ENCODE measurements around the gene CPZ.

CPZ gene

DNA sequence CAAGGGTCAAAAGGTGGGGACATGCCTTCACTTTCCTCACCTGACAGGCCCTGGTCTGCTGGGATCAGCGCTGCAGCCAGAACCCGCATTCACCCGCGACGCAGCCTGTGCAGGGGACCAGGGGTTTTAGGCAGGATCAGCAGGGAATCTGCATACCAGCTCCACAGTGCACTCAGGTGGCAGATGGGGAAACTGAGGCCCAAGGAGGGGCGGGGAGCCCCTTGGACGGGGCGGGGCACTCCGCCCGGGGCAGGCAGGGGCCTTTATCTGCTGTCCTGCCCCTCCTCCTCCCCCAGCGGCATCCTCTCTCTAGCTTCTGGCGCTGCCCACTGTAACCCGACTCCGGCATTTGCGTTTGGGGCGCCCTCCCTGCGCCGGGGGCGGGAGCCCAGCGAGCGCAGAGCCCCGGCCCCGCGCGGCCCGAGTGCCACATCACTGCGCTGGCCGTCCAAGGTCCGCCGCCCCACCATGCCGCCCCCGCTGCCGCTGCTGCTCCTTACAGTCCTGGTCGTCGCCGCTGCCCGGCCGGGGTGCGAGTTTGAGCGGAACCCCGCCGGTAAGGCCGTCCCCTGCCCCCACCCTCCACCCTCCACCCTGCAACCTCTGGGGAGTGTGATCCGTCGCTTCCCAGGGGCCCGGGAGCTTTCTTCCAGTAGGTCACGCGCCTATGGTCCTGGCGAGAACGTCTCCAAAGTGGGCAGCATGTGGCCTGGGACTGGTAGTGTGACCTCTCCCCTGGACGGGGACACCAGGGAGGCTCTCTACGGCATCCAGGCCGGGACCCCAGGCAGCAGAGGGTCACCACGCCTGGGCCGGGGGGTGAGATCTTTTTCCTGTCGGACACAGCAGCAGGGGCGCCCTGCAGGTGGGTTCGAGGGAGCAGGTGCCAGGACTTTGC is at the start of gene CPZ:
Gene CPZ, plus strand, starts transcription at position 400 of the 898 bp plus-strand sequence. Its CDS starts 69 bp downstream, at position 469.
- no peak for DNase-seq (ENCODE audit: low spot score)

- DNase-seq (ENCODE audit: low spot score), result no peak
Observed at GRCh38 chr4:8542776-8543525, 49.6 kb upstream of the CPZ start.

DNA sequence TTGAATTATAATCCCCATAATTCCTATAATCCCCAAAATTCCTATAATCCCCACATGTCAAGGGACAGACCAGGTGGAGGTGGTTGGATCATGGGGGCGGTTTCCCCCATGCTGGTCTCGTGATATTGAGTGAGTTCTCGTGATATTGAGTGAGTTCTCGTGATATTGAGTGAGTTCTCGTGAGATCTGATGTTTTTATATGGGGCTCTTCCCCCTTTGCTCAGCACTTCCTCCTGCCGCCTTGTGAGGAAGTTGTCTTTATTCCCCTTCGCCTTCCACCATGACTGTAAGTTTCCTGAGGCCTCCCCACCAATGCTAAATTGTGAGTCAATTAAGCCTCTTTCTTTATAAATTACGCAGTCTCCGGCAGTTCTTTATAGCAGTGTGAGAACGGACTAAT is 48.9 kb upstream of the CPZ start:
- no peak for DNase-seq (ENCODE audit: low spot score)

DNA sequence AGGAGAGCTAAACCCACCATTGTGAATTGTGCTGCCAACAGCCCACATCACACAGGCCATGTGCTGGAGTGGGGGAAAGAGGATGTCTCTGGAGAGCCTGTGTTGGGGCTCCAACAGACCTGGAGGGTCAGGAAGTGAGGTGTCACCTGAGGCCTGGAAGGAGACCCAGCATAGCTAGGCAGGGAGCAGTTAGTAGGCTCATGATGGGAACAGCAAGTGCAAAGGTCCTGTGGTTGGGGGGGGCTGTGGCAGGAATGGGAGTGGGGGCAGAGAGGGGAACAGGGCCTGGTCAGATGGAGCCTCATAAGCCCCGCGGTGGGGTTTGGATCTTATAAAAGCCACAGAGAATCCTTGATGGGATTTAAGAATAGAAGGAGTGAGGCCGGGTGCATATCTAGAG is 48.3 kb upstream of the CPZ start:
- DNase-seq (ENCODE audit: low spot score), result no peak

GRCh38 chr4:8544741-8545438 is 47.7 kb upstream of the CPZ start:
- no peak for DNase-seq (ENCODE audit: low spot score)

GRCh38 chr4:8545439-8545765 is 47.2 kb upstream of the CPZ start:
- DNase-seq (ENCODE audit: low spot score), result no peak

- no peak for DNase-seq (ENCODE audit: low spot score)
Observed at GRCh38 chr4:8546766-8547107, 45.8 kb upstream of the CPZ start.

DNA sequence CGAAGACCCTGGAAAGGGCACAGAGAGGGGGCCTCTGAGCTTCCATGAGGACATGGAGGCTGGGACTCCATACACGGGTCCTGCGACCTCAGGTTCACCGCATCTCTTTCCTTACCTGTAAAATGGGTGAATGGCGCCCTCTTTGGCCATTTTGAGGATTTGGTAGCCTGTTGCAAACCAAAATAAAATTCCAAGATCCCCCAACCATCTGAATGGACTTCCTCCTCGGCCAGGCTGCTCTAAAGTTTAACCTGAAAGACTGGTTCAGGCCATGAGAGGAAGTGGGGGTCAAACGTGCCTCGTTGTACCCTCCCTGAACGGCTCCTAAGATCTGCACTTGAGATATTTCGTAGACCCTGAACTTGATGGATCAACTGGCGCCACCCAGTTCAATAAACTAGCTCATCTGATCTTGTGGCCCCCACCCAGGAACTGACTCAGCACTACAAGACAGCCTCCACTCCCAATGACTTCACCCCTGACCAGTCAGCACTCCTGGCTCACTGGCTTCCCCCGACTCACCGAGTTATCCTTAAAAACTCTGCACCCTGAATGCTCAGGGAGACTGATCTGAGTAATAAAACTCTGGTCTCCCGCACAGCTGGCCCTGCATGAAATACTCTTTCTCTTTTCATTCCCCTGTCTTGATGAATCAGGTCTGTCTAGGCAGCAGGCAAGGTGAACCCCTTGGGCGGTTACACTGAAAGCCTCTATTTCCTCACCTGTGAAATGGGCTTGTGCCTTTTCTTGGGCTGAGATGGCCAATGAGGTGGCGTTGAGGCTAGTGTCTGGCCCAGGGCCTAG is 45.3 kb upstream of the CPZ start:
- DNase-seq (ENCODE audit: low spot score), result peak; percentile 23

DNA sequence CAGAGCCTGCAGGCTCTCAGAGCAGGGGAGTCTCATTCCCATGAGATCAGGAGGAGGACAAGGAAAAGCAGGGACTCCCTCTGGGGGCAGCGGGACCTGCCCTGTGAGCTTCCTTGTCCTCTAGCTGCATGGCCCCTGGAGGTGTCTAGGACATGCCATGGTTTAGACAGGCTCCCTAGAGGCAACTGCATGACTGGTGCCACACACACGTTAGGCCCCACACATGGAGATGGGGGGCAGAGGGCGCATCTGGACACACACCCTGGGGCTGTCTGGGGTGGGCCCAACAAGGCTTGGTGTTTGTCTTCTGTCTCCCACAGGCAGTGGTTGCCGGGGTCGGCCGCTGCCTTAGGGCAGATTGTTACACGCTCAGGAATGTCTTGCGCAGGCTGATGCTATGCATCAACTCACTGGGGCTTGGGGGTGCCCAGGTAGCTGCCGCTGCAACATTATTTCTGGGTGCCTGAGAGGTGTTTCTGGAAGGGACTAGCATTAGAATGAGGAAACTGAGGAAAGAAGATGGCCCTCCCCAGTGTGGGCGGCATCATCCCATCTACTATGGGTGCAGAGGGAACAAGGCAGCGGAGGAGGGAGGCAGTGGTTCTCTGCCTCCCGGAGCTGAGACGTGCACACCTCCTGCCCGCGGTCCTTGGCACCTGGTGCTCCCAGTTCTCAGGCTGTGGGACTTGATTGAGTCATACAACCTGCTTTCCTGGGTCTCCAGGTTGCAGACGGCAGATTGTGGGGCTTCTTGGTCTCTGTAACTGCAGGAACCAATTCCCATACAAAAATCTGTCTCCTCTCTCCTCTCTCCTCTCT is 44.4 kb upstream of the CPZ start:
- no peak for DNase-seq (ENCODE audit: low spot score)

DNA sequence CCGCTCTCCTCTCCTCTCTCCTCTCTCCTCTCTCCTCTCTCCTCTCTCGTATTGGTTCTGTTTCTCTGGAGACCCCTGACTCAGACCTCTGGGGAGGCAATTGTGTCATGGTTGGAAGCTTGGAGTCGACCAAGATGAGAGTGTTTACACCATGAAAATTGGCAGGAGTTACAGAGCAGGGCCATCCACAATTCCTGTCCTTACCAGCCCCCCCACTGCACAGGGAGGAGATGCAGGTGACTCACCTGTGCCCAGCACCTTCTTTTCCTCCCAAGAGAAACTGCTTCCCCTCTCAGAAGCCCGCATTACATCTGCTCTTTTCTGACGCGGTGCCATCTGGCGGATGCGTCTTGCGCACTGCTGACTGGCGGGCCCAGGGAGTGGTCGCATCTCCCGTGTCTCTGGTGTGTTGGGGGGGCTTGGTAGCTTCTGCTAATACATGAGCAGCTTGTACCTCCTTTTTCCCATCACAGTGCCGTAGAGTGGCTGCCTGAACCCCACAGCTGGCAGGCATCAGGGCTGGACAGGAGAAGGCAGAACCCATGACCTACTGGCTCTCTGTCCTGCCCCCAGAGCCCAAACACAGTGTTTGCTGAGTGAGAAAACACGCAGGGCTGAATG is 43.7 kb upstream of the CPZ start:
- no peak for DNase-seq (ENCODE audit: low spot score)

DNA sequence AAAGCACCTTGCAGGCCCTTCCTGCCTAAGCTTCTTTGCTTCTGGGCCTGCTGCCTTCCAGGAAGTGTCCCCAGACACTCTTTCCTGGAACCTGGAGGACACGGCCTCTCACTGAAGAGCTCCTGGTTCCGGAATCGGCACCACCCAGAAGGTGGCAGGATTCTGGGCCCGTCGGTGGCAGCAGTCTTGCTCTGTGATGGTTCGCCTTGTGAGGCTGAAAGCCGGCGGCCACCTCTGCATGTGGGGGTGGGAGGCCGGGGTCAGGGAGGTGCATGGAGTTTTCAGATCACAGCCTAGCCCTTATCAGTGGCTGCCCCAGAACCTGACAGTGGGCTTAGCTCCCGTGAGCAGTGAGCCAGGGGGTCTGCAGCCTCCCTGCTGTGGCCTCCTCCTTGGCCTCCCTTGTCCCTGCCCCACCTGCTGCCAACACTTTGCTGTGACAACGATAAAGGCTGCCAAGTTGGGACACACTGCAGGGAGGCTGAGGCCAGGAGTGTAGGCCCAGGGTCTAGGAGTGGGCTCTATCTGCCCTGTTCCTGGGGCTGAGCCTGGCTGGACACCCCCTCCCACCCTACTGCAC is 43.1 kb upstream of the CPZ start:
- DNase-seq (ENCODE audit: low spot score), result no peak

- DNase-seq (ENCODE audit: low spot score), result no peak
Observed at GRCh38 chr4:8550691-8551090, 41.9 kb upstream of the CPZ start.

DNA sequence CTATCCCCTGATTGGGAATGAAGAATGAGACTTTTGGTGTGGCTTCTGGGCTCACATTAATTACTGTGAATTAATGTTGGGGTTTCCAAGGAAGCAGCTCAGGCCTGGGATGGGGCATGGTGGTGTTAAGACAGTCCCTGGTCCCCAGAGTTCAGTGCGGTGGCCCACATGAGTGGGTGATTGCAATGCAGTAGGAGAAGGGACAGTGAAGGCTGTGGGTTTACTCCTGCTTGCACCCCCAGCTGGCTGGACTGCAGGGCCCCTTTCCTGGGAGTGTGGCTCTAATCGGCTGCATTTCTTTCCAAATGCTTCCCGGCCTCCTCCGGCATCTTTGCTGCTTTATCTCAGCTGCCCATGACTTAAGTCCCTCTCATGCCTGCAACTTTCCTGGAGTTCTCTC is 40.5 kb upstream of the CPZ start:
- DNase-seq (ENCODE audit: low spot score), result no peak

- no peak for DNase-seq (ENCODE audit: low spot score)
Observed at GRCh38 chr4:8552581-8553205, 39.9 kb upstream of the CPZ start.

GRCh38 chr4:8553216-8553615 is 39.3 kb upstream of the CPZ start:
- no peak for DNase-seq (ENCODE audit: low spot score)

- no peak for DNase-seq (ENCODE audit: low spot score)
Observed at GRCh38 chr4:8553991-8554405, 38.6 kb upstream of the CPZ start.

GRCh38 chr4:8554555-8555100 is 37.9 kb upstream of the CPZ start:
- no peak for DNase-seq (ENCODE audit: low spot score)

DNA sequence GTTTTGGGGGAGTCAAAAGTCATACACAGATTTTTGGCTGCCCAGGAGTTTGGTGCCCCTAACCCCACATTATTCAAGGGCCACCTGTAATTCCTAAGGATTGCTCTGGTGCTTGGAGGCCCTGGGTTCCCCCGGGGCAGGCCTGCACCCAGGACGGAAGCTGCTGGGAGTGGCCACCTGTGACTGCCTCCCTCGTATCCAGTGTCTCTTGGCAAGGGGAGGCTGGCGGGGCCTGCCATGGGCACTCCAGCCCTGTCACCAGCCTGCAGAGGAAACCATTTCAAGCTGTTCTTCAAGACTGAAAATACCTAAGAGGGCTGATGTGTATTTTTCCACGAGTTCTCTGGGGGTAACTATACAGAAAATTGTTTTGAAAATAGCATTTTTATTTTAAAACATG is 36.8 kb upstream of the CPZ start:
- DNase-seq (ENCODE audit: low spot score), result no peak

GRCh38 chr4:8556341-8557150 is 36.0 kb upstream of the CPZ start:
- DNase-seq (ENCODE audit: low spot score), result peak; percentile 56

All from cerebellar cortex (tissue), 1 donor.